Chondrocyte (in vitro differentiated cells): ENCODE measurements around the gene DCLK3. TPM values are rescaled to one million over a fixed set of nuclear protein-coding genes. Genes with fewer than 3 reads are reported as not detected.

Experiments
- DNase-seq: peaks from one replicate; pipeline ENCODE4 v3.0.0; 2021; ENCODE audit warnings: mixed read lengths, low spot score
- H3K27ac Mint-ChIP-seq: one replicate; pipeline ENCODE4 v1.8.0; 2021; ENCODE audit warnings: mild to moderate bottlenecking, moderate library complexity, mixed read lengths; ENCODE audit not compliant: unreplicated experiment
- H3K27me3 Mint-ChIP-seq: 2 replicates; pipeline ENCODE4 v1.8.0; 2021; ENCODE audit warnings: low read depth, mixed read lengths
- H3K36me3 Mint-ChIP-seq: 2 replicates; pipeline ENCODE4 v1.8.0; 2021; ENCODE audit warnings: low read depth, mixed read lengths
- H3K4me1 Mint-ChIP-seq: 2 replicates; pipeline ENCODE4 v1.8.0; 2021; ENCODE audit warnings: low read depth, mild to moderate bottlenecking, mixed read lengths
- H3K4me3 Mint-ChIP-seq: one replicate; pipeline ENCODE4 v1.8.0; 2021; ENCODE audit warnings: mild to moderate bottlenecking, moderate library complexity, mixed read lengths; ENCODE audit not compliant: unreplicated experiment
- H3K9me3 Mint-ChIP-seq: 2 replicates; pipeline ENCODE4 v1.8.0; 2021; ENCODE audit warnings: low read depth, mixed read lengths
- total RNA-seq: library from RNA; stranded (reverse); gene quantifications from 3 replicates; pipeline ENCODE4 v1.2.1, GENCODE V29; 2021
- TF ChIP-seq, protein P1 (sequence below): fragments of 200-600 bp; sonication (generic); IDR thresholded peaks from 2 replicates; pipeline ENCODE4 v1.5.0; 2021; ENCODE audit warnings: antibody characterized with exemption, mild to moderate bottlenecking, moderate library complexity

DCLK3 gene
- total RNA-seq, 1 donor from 2014 or later = not detected

DNA sequence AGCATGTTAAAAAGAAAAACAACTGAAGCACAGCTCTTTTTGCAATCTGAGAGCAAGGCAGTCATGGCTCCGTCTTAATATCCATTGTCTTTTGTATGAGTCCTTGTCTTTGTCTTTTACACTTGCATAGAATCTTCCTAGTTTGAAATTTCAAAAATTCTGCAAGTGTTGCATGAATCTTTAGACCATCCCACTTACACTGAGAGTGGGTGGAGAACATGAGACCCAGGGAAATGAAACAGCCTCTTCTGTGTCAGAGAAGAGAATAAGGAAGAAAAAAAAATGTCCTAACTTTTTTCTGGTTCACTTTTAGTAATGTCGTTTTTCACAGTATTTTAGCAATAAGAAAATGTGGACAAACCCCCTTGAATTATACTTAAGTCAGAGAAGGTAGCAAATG is 12.1 kb upstream of the DCLK3 start:
- no peak for DNase-seq

DNA sequence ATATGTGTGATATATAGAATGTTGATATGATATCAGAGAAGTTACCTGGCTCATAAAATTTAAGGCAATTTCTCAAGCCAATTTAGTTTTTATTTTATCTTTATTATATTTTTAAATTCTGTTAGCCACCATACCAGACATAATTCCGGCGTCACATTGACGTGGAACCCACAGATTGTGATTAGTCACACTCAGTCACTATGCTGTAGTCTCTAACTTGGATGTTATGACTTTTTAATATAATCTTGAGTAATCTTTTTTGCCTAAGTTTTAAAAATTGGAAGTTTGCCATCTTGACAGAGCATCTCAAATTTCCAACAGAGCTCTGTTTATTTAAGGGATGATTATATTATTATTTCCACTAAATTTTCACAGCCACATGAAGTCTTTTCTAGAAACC is 9.7 kb upstream of the DCLK3 start:
- no peak overlapping the region for H3K4me3 Mint-ChIP-seq
- peaks cover 5% of the 10 kb centered on the region for H3K36me3 Mint-ChIP-seq
- H3K4me1 Mint-ChIP-seq = peaks cover 14% of the 10 kb centered on the region
- TF ChIP-seq, protein P1, sequence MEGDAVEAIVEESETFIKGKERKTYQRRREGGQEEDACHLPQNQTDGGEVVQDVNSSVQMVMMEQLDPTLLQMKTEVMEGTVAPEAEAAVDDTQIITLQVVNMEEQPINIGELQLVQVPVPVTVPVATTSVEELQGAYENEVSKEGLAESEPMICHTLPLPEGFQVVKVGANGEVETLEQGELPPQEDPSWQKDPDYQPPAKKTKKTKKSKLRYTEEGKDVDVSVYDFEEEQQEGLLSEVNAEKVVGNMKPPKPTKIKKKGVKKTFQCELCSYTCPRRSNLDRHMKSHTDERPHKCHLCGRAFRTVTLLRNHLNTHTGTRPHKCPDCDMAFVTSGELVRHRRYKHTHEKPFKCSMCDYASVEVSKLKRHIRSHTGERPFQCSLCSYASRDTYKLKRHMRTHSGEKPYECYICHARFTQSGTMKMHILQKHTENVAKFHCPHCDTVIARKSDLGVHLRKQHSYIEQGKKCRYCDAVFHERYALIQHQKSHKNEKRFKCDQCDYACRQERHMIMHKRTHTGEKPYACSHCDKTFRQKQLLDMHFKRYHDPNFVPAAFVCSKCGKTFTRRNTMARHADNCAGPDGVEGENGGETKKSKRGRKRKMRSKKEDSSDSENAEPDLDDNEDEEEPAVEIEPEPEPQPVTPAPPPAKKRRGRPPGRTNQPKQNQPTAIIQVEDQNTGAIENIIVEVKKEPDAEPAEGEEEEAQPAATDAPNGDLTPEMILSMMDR = no peak
- H3K27me3 Mint-ChIP-seq = peaks cover 37% of the 10 kb centered on the region
- H3K9me3 Mint-ChIP-seq = no peaks in the 10 kb centered on the region
- no peak overlapping the region for H3K27ac Mint-ChIP-seq
- DNase-seq = no peak

More for the DNA sequence above, 12.1 kb upstream of the DCLK3 start:
- TF ChIP-seq, protein P1 = no peak
- Mint-ChIP-seq H3K36me3 (no peaks in the 10 kb centered on the region), H3K4me1 (peaks cover 14% of the 10 kb centered on the region), H3K9me3 (no peaks in the 10 kb centered on the region), H3K27ac (peak overlapping the region; percentile 46), H3K27me3 (peaks cover 24% of the 10 kb centered on the region), H3K4me3 (no peak overlapping the region)

DNA sequence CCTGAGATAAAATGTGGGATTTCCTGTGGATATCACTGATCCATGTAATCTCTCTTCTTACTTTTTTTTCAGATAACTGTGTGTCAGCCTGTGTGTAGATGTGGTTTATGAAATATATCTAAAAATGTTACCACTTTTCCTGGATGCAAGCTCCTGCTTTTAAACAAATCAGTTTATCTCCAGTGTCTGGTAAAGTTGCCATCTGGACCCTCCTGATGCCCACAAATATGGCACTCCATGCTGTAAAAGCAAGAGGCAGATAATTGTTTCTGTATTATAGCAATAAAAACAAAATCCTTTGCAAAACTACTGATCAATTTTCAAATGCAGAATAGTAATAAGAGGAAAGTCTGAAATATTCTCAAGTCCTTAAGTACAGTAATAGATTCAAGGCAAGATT is 7.6 kb upstream of the DCLK3 start:
- H3K36me3 Mint-ChIP-seq = peaks cover 5% of the 10 kb centered on the region
- H3K4me1 Mint-ChIP-seq = peaks cover 14% of the 10 kb centered on the region
- no peak overlapping the region for H3K27ac Mint-ChIP-seq
- DNase-seq = no peak
- H3K9me3 Mint-ChIP-seq = no peaks in the 10 kb centered on the region
- H3K27me3 Mint-ChIP-seq = peaks cover 45% of the 10 kb centered on the region
- TF ChIP-seq, protein P1 = no peak
- H3K4me3 Mint-ChIP-seq = no peak overlapping the region

DNA sequence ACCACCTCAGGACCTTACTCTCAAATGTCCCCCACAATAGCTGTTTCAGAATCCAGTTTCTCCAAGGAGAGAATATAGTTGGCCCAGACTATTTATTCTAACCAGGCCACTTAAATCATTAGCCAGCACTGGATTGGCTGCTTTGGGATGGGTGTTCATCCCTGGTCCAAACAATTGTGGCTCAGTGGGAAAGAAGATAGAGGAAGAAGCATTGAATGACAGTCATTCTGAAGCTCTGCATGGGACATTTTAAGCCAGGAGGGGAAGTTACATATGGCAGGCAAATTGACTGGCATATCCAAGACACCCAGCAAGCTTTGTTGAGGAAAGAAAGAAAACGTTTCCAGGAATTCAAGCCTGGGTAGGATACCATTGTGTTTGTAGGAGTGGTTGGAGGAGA is 5.6 kb upstream of the DCLK3 start:
- TF ChIP-seq, protein P1 = no peak
- no peak overlapping the region for H3K4me3 Mint-ChIP-seq
- H3K9me3 Mint-ChIP-seq = no peaks in the 10 kb centered on the region
- DNase-seq = no peak
- no peak overlapping the region for H3K27ac Mint-ChIP-seq
- peaks cover 6% of the 10 kb centered on the region for H3K4me1 Mint-ChIP-seq
- peaks cover 5% of the 10 kb centered on the region for H3K36me3 Mint-ChIP-seq
- H3K27me3 Mint-ChIP-seq = peaks cover 59% of the 10 kb centered on the region

DNA sequence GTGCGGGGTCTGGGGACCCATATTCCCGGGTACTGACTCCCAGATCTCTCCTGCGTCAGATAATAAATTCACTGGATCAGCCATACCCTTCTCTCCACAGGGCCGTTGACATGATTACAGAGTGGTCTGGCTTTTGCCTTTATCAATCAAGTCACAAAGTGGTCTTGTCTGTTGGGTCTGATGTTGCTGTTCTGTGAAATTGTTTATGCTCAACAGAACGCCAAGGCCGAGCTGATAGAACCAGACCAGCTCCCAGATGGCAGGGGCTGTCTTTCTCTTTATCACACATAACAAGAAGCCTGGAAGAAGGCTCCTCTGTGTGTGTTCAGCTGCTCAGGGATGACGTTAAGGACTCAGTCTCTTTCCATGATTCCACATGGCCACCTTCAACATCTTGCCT is 751 bp upstream of the DCLK3 start:
- Mint-ChIP-seq H3K4me3 (peak overlapping the region; percentile 55), H3K36me3 (peaks cover 2% of the 10 kb centered on the region), H3K9me3 (no peaks in the 10 kb centered on the region), H3K27me3 (peaks cover 78% of the 10 kb centered on the region), H3K27ac (no peak overlapping the region), H3K4me1 (peaks cover 4% of the 10 kb centered on the region)
- TF ChIP-seq, protein P1 = no peak
- DNase-seq = no peak
